Neural cell (in vitro differentiated cells): ENCODE measurements around the gene EXOC4.

ENCODE experiments used
- POLR2AphosphoS5 ChIP-seq: IDR thresholded peaks from 2 replicates; pipeline ENCODE4 v1.6.1; 2012
- TAF1 ChIP-seq: IDR thresholded peaks from 2 replicates; pipeline ENCODE4 v1.6.1; 2012; ENCODE audit warnings: low read depth
- TF ChIP-seq, protein P1 (sequence below): fragments of 450-650 bp; IDR thresholded peaks from 2 replicates; pipeline ENCODE4 v1.5.1; 2014; ENCODE audit warnings: antibody characterized with exemption, mild to moderate bottlenecking, moderate library complexity; ENCODE audit not compliant: poor library complexity, severe bottlenecking

DNA sequence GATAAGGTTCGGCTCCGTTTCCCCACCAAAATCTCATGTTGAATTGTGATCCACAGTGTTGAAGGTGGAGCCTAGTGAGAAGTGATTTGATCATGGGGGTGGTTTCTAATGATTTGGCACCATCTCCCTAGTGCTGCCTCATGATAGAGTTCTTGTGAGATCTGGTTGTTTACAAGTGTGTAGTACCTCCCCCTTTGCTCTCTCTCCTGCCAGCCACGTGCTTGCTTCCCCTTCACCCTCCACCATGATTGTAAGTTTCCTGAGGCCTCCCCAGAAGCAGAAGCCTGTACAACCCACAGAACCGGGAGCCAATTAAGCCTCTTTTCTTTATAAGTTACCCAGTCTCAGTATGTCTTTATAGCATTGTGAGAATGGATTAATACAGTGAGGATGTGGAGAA, 862.1 kb downstream of the EXOC4 start:
- TF ChIP-seq, protein P1, sequence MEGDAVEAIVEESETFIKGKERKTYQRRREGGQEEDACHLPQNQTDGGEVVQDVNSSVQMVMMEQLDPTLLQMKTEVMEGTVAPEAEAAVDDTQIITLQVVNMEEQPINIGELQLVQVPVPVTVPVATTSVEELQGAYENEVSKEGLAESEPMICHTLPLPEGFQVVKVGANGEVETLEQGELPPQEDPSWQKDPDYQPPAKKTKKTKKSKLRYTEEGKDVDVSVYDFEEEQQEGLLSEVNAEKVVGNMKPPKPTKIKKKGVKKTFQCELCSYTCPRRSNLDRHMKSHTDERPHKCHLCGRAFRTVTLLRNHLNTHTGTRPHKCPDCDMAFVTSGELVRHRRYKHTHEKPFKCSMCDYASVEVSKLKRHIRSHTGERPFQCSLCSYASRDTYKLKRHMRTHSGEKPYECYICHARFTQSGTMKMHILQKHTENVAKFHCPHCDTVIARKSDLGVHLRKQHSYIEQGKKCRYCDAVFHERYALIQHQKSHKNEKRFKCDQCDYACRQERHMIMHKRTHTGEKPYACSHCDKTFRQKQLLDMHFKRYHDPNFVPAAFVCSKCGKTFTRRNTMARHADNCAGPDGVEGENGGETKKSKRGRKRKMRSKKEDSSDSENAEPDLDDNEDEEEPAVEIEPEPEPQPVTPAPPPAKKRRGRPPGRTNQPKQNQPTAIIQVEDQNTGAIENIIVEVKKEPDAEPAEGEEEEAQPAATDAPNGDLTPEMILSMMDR, result no peak
- TF ChIP-seq POLR2AphosphoS5, result no peak
- TF ChIP-seq TAF1, result no peak
